Thyroid gland (tissue), 4 donors: ENCODE data around the gene ING1.

ENCODE experiments used
- CTCF ChIP-seq, 6 experiments: fragments of 200-600 bp in 3 of 6; fragments of 450-650 bp in 3 of 6; sonication (generic) in 3 of 6; IDR thresholded peaks; one replicate each; pipeline ENCODE4 v1.5.1; 2016 to 2019; ENCODE audit warnings: antibody characterized with exemption in 6 of 6, mild to moderate bottlenecking in 2 of 6, inconsistent platforms in 1 of 6, moderate library complexity in 1 of 6
- POLR2A ChIP-seq, 2 donors: fragments of 450-650 bp; IDR thresholded peaks; one replicate each; pipeline ENCODE4 v1.6.1; 2017; ENCODE audit warnings: antibody characterized with exemption in 2 of 2, mild to moderate bottlenecking in 2 of 2, moderate library complexity in 1 of 2

- no peak for TF ChIP-seq CTCF (IDR thresholded peaks at IDR 0.05)
- TF ChIP-seq POLR2A (IDR thresholded peaks at IDR 0.05) = no peak
These were observed 8.1 kb upstream of the ING1 start for GRCh38 chr13:110705356-110705825.
